Neural crest cell (in vitro differentiated cells): Measurements from ENCODE around the gene TPO. TPM values are rescaled to one million over a fixed set of nuclear protein-coding genes. Genes with fewer than 3 reads are reported as not detected.

Experiments
- DNase-seq: peaks from one replicate; pipeline ENCODE4 v3.0.0; 2021; ENCODE audit warnings: low read depth, mixed read lengths, low spot score
- H3K27ac Mint-ChIP-seq: one replicate; pipeline ENCODE4 v1.8.0; 2021; ENCODE audit warnings: mild to moderate bottlenecking, mixed read lengths; ENCODE audit not compliant: unreplicated experiment
- H3K27me3 Mint-ChIP-seq: 2 replicates; pipeline ENCODE4 v1.8.0; 2021; ENCODE audit warnings: low read depth, mild to moderate bottlenecking, mixed read lengths
- H3K36me3 Mint-ChIP-seq: 2 replicates; pipeline ENCODE4 v1.8.0; 2021; ENCODE audit warnings: low read depth, mild to moderate bottlenecking, mixed read lengths
- H3K4me1 Mint-ChIP-seq: 2 replicates; pipeline ENCODE4 v1.8.0; 2021; ENCODE audit warnings: mixed read lengths
- H3K4me3 Mint-ChIP-seq: one replicate; pipeline ENCODE4 v1.8.0; 2021; ENCODE audit warnings: mild to moderate bottlenecking, mixed read lengths
- H3K9me3 Mint-ChIP-seq: 2 replicates; pipeline ENCODE4 v1.8.0; 2021; ENCODE audit warnings: mixed read lengths
- CTCF ChIP-seq: fragments of 200-600 bp; sonication (generic); conservative IDR thresholded peaks from 2 replicates; pipeline ENCODE4 v1.5.0; 2021; ENCODE audit warnings: antibody characterized with exemption, mild to moderate bottlenecking
- total RNA-seq: library from RNA; stranded (reverse); gene quantifications from 2 replicates; pipeline ENCODE4 v1.2.1, GENCODE V29; 2021

TPO gene
- total RNA-seq, 1 donor from 2014 or later, result not detected

DNA sequence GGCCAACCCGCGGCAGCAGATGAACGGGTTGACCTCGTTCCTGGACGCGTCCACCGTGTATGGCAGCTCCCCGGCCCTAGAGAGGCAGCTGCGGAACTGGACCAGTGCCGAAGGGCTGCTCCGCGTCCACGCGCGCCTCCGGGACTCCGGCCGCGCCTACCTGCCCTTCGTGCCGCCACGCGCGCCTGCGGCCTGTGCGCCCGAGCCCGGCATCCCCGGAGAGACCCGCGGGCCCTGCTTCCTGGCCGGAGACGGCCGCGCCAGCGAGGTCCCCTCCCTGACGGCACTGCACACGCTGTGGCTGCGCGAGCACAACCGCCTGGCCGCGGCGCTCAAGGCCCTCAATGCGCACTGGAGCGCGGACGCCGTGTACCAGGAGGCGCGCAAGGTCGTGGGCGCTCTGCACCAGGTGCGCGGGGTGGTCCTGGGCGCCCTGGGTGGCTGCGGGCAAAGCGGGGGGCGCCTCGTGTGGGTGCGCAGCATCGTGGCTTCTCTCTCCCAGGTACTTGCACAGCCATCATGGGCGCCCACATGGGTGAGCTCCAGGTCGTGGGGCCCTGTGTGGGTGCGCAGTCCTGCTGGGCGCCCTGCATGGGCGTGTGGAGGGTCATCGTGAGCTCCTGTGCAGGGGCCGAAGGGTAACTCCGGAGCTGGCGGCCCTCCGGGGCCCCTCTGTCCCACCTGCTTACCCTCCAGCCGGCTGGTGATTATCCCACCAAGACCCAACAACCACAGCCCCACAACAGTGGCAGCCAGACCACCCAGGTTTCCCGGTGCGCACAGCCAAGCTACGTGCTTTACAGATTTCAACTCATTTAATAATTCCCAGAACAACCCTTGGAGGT, 64.2 kb downstream of the TPO start:
- no peak for TF ChIP-seq CTCF
- Mint-ChIP-seq H3K4me1 (no peaks in the 10 kb centered on the region), H3K27ac (no peak overlapping the region), H3K9me3 (no peaks in the 10 kb centered on the region), H3K36me3 (no peaks in the 10 kb centered on the region), H3K27me3 (no peaks in the 10 kb centered on the region), H3K4me3 (no peak overlapping the region)
- no peak for DNase-seq

- DNase-seq, result no peak
- no peak for TF ChIP-seq CTCF
- Mint-ChIP-seq H3K4me1 (no peaks in the 10 kb centered on the region), H3K9me3 (no peaks in the 10 kb centered on the region), H3K36me3 (no peaks in the 10 kb centered on the region), H3K27ac (no peak overlapping the region), H3K27me3 (no peaks in the 10 kb centered on the region), H3K4me3 (no peak overlapping the region)
These were observed 65.3 kb downstream of the TPO start for GRCh38 chr2:1478311-1479305.

GRCh38 chr2:1479346-1479745, 66.1 kb downstream of the TPO start:
- no peaks in the 10 kb centered on the region for H3K36me3 Mint-ChIP-seq
- H3K27me3 Mint-ChIP-seq, result no peaks in the 10 kb centered on the region
- H3K27ac Mint-ChIP-seq, result peak overlapping the region; percentile 97
- no peaks in the 10 kb centered on the region for H3K4me1 Mint-ChIP-seq
- H3K9me3 Mint-ChIP-seq, result no peaks in the 10 kb centered on the region
- DNase-seq, result no peak
- H3K4me3 Mint-ChIP-seq, result no peak overlapping the region
- TF ChIP-seq CTCF, result no peak

DNA sequence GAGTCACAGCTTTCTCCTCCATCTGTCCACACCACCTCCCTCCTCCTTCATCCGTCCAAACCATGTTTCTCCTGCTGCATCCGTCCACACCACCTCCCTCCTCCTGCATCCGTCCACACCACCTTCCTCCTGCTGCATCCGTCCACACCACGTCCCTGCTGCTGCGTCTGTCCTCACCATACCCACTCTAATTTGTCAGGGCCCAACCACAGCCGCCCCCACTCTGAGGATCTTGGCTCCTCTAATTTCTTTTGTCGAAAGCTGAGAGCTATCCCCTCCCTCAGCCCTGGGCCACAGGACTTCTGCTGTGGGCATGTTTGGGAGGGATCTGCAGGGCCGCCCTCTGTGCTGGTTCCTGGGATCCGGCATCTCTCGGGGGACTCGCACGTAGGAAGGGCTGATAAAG, 67.4 kb downstream of the TPO start:
- no peak for TF ChIP-seq CTCF
- H3K9me3 Mint-ChIP-seq, result no peaks in the 10 kb centered on the region
- DNase-seq, result no peak
- H3K4me3 Mint-ChIP-seq, result no peak overlapping the region
- H3K36me3 Mint-ChIP-seq, result no peaks in the 10 kb centered on the region
- H3K4me1 Mint-ChIP-seq, result no peaks in the 10 kb centered on the region
- no peak overlapping the region for H3K27ac Mint-ChIP-seq
- H3K27me3 Mint-ChIP-seq, result no peaks in the 10 kb centered on the region

DNA sequence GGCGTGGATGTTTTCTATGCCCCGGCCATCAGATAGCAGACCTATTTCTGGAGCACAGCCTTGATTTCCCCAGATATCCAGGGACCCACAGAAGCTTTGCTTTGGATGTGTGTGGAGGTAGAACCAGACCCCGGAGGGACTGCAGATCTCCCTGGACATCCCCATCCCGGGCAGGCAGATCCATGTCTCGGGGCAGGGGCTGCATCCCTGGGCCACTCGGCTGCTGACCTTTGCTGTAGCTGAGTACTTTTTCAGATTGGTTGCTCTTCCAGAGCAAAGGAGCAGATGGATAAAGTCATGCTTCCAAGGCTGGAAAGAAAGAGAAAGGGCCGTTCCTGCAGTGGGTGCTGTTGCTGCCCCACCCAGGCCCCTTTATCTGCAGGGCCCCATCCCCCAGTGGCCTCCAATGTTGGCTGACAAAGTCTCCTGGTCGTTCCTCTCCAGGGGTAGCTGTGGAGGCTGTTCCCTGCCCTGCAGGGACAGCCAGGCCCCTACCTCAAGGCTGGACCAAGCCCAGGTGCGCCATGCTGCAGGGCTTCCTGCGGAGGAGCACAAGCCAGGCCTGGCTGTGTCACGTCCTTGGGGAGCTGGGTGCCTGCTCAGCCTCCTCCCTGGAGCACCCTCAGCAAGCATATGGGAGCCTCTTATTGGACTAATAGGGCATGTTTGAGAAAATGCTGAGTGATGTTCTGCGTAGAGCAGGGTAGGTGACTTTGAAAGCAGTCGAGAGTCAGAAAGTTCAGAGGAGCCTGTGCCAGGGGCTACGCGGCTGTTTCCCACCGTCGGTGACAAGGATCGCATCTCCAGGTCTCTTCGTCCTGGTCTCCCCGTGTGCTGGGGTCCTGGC, 68.4 kb downstream of the TPO start:
- H3K27me3 Mint-ChIP-seq, result no peaks in the 10 kb centered on the region
- no peak overlapping the region for H3K4me3 Mint-ChIP-seq
- no peak overlapping the region for H3K27ac Mint-ChIP-seq
- no peaks in the 10 kb centered on the region for H3K9me3 Mint-ChIP-seq
- no peaks in the 10 kb centered on the region for H3K4me1 Mint-ChIP-seq
- no peak for DNase-seq
- H3K36me3 Mint-ChIP-seq, result no peaks in the 10 kb centered on the region
- no peak for TF ChIP-seq CTCF
